HCT116 (cell line): ENCODE measurements around the gene C12orf75. TPM values are rescaled to one million over a fixed set of nuclear protein-coding genes. Genes with fewer than 3 reads are reported as not detected.

ENCODE experiments used
- ATAC-seq: fragments of 200-7000 bp; cut with Tn5 transposase; 2 replicates; pipeline ENCODE4 v1.9.1; 2020; ENCODE audit warnings: mild to moderate bottlenecking, moderate library complexity
- BruUV-seq: library from RNA; stranded (reverse); fragments of 400-500 nt; replicated peaks from 2 replicates; lab custom pipeline; 2021; lab: Mats Ljungman, UMichigan
- CTCF ChIA-PET: fragments of 300-600 bp; sonication (Branson Sonifier 250); formaldehyde crosslinking; loops from one replicate; lab custom pipeline; 2021; ENCODE audit warnings: antibody characterized with exemption; lab: Charles Lee
- POLR2A ChIA-PET: fragments of 300-600, 350-600 bp; sonication (Branson Sonifier 250); formaldehyde crosslinking; loops from one replicate; lab custom pipeline; 2021; ENCODE audit warnings: antibody characterized with exemption; lab: Charles Lee
- RAD21 ChIA-PET, 2 experiments: fragments of 300-600 bp; sonication (Branson Sonifier 250); formaldehyde crosslinking; loops; one replicate each; lab custom pipeline; 2023; ENCODE audit warnings: low total read pairs in 2 of 2; ENCODE audit not compliant: uncharacterized antibody in 2 of 2, unreplicated experiment in 2 of 2, low non-redundant PET in 1 of 2; lab: Charles Lee
- DNase-seq: peaks from one replicate; pipeline ENCODE4 v3.0.0-alpha.2; 2010; ENCODE audit warnings: low read depth, low spot score
- H2AFZ ChIP-seq: fragments of 200-600 bp; shearing (Covaris generic), sonication (generic); 2 replicates; pipeline ENCODE4 v1.6.1; 2017; ENCODE audit warnings: low read depth, mixed run types, mixed read lengths, antibody characterized with exemption, low read length; ENCODE audit not compliant: poor library complexity, severe bottlenecking
- H3K27ac ChIP-seq: 2 replicates; pipeline ENCODE4 v1.5.1; 2012; ENCODE audit warnings: low read depth, low read length
- H3K27me3 ChIP-seq: fragments of 200-600 bp; sonication (generic); 2 replicates; pipeline ENCODE4 v1.6.1; 2016; ENCODE audit warnings: mixed run types, low read length, mixed read lengths; ENCODE audit not compliant: insufficient read depth
- H3K36me3 ChIP-seq, 2 experiments: fragments of 200-500 bp in 1 of 2; fragments of 200-600 bp in 1 of 2; sonication (Bioruptor generic) in 1 of 2; sonication (generic) in 1 of 2; 2 replicates each; pipeline versions ENCODE4 v1.5.1 to v1.6.1; 2014 to 2016; ENCODE audit warnings: low read length in 2 of 2, inconsistent platforms in 1 of 2, mixed read lengths in 1 of 2, mixed run types in 1 of 2; ENCODE audit not compliant: insufficient read depth in 2 of 2, control insufficient read depth in 1 of 2
- H3K4me1 ChIP-seq, 2 experiments: fragments of 200-600 bp in 1 of 2; sonication (generic) in 1 of 2; 2 replicates each; pipeline versions ENCODE4 v1.5.1 to v1.6.1; 2012 to 2017; ENCODE audit warnings: low read length in 2 of 2, inconsistent platforms in 1 of 2, mild to moderate bottlenecking in 1 of 2, mixed read lengths in 1 of 2, mixed run types in 1 of 2, moderate library complexity in 1 of 2; ENCODE audit not compliant: insufficient read depth in 2 of 2, control insufficient read depth in 1 of 2
- H3K4me2 ChIP-seq: fragments of 200-600 bp; sonication (generic); 2 replicates; pipeline ENCODE4 v1.6.1; 2017; ENCODE audit warnings: mixed run types, low read length, mixed read lengths
- H3K4me3 ChIP-seq, 2 experiments: fragments of 200-600 bp in 1 of 2; sonication (generic) in 1 of 2; replicated peaks in 1 of 2; 2 replicates each; pipeline ENCODE4 v1.5.1; 2011 to 2016; ENCODE audit warnings: low read length in 2 of 2, control low read depth in 1 of 2, low read depth in 1 of 2, mild to moderate bottlenecking in 1 of 2, mixed read lengths in 1 of 2, mixed run types in 1 of 2
- H3K79me2 ChIP-seq: fragments of 200-600 bp; sonication (generic); 2 replicates; pipeline ENCODE4 v1.6.1; 2017; ENCODE audit warnings: mild to moderate bottlenecking, mixed run types, low read length, moderate library complexity, mixed read lengths; ENCODE audit not compliant: insufficient read depth
- H3K9ac ChIP-seq: fragments of 200-600 bp; sonication (generic); 2 replicates; pipeline ENCODE4 v1.6.1; 2016; ENCODE audit warnings: low read length, mixed read lengths
- H3K9me2 ChIP-seq: fragments of 200-600 bp; sonication (generic), shearing (Covaris generic); 2 replicates; pipeline ENCODE4 v1.6.1; 2017; ENCODE audit warnings: mixed run types, mild to moderate bottlenecking, moderate library complexity; ENCODE audit not compliant: insufficient read depth
- H3K9me3 ChIP-seq, 2 experiments: fragments of 200-500 bp in 1 of 2; fragments of 200-600 bp in 1 of 2; sonication (Bioruptor generic) in 1 of 2; sonication (generic) in 1 of 2; 2 replicates each; pipeline ENCODE4 v1.6.1; 2014 to 2017; ENCODE audit warnings: low read length in 2 of 2, mixed read lengths in 2 of 2, inconsistent platforms in 1 of 2, low read depth in 1 of 2, mild to moderate bottlenecking in 1 of 2, mixed run types in 1 of 2, moderate library complexity in 1 of 2; ENCODE audit not compliant: control insufficient read depth in 1 of 2, insufficient read depth in 1 of 2
- H4K20me1 ChIP-seq: fragments of 200-600 bp; sonication (generic), shearing (Covaris generic); 2 replicates; pipeline ENCODE4 v1.6.1; 2017; ENCODE audit warnings: mixed run types, mild to moderate bottlenecking, moderate library complexity; ENCODE audit not compliant: insufficient read depth
- ATF3 ChIP-seq: IDR thresholded peaks from 2 replicates; pipeline ENCODE4 v1.6.1; 2012
- CEBPB ChIP-seq: IDR thresholded peaks from 2 replicates; pipeline ENCODE4 v1.6.1; 2012; ENCODE audit warnings: low read depth
- EZH2 ChIP-seq: fragments of 200-600 bp; sonication (generic); IDR thresholded peaks from 2 replicates; pipeline ENCODE4 v1.6.1; 2017; ENCODE audit warnings: antibody characterized with exemption, mixed run types
- EZH2phosphoT487 ChIP-seq: fragments of 200-600 bp; IDR thresholded peaks from 2 replicates; pipeline ENCODE4 v1.6.1; 2018; ENCODE audit warnings: antibody characterized with exemption, borderline replicate concordance
- FOSL1 ChIP-seq: IDR thresholded peaks from 2 replicates; pipeline ENCODE4 v1.6.1; 2012; ENCODE audit warnings: low read depth
- JUND ChIP-seq: IDR thresholded peaks from 2 replicates; pipeline ENCODE4 v1.6.1; 2012
- POLR2A ChIP-seq: IDR thresholded peaks from 2 replicates; pipeline ENCODE4 v1.7.0; 2011; ENCODE audit warnings: borderline replicate concordance; ENCODE audit not compliant: insufficient read depth, insufficient read length; ENCODE audit errors: extremely low read depth
- POLR2AphosphoS5 ChIP-seq: IDR thresholded peaks from 2 replicates; pipeline ENCODE4 v1.6.1; 2011; ENCODE audit warnings: mild to moderate bottlenecking, low read depth, low read length, moderate library complexity
- RAD21 ChIP-seq: IDR thresholded peaks from 2 replicates; pipeline ENCODE4 v1.6.1; 2012; ENCODE audit warnings: low read depth, mild to moderate bottlenecking
- REST ChIP-seq: IDR thresholded peaks from 2 replicates; pipeline ENCODE4 v1.6.1; 2012; ENCODE audit warnings: low read depth
- SP1 ChIP-seq: IDR thresholded peaks from 2 replicates; pipeline ENCODE4 v1.6.1; 2012; ENCODE audit warnings: low read depth
- SRF ChIP-seq: IDR thresholded peaks from 2 replicates; pipeline ENCODE4 v1.6.1; 2012; ENCODE audit warnings: low read depth
- ZFX ChIP-seq: fragments of 450-650 bp; IDR thresholded peaks from 2 replicates; pipeline ENCODE4 v1.6.1; 2017
- intact Hi-C: fragments of 100-400 bp; cut with micrococcal nuclease; formaldehyde crosslinking; loops from 2 replicates; pipeline ENCODE4 v1.10.0; 2022
- total RNA-seq: library from RNA; stranded (reverse); gene quantifications from one replicate; pipeline ENCODE4 v1.2.1, GENCODE V29; 2021; ENCODE audit not compliant: unreplicated experiment

C12orf75 gene
- total RNA-seq, 1 experiment from 2014 or later, result 81.0 TPM

GRCh38 chr12:105363890-105364289 is 33.4 kb downstream of the C12orf75 start (continued):
- TF ChIP-seq REST (no peak), FOSL1 (no peak), ZFX (no peak), JUND (no peak), EZH2phosphoT487 (no peak), ATF3 (no peak), CEBPB (no peak), SP1 (no peak), POLR2AphosphoS5 (no peak), SRF (no peak)
- TF ChIP-seq, all 23 proteins: peak for 0

GRCh38 chr12:105365231-105365630 is 34.7 kb downstream of the C12orf75 start:
- TF ChIP-seq RAD21 (no peak), ATF3 (no peak), JUND (no peak), EZH2 (no peak), ZFX (no peak), POLR2AphosphoS5 (no peak), POLR2A (no peak), FOSL1 (no peak), CEBPB (no peak)
- Histone ChIP-seq H3K79me2 (no peaks in the 10 kb centered on the region), H4K20me1 (no peaks in the 10 kb centered on the region), H3K9me3 (no peaks in the 10 kb centered on the region), H3K4me1 (no peaks in the 10 kb centered on the region), H3K4me2 (no peak overlapping the region), H3K4me3 (no peak overlapping the region), H3K36me3 (no peaks in the 10 kb centered on the region), H3K27ac (no peak overlapping the region), H3K9me2 (no peaks in the 10 kb centered on the region), H3K27me3 (no peaks in the 10 kb centered on the region), H2AFZ (no peak overlapping the region), H3K9ac (no peak overlapping the region)
- no peak for DNase-seq
- intact Hi-C loops, result no loop called here
- ChIA-PET RAD21 (no interaction called here), CTCF (no interaction called here), POLR2A (no interaction called here)
- BruUV-seq, result no TSS peak
- ATAC-seq, result no peak
